ENCODE data around the gene GDE1. TPM values are rescaled to one million over a fixed set of nuclear protein-coding genes. Genes with fewer than 3 reads are reported as not detected.

Gene GDE1
- total RNA-seq, 1 experiment from 2014 or later = 45.6 TPM

- peaks cover 33% of the 10 kb centered on the region for H3K79me2 ChIP-seq (ENCODE audit: low read length)
- no peak overlapping the region for H3K4me3 ChIP-seq (ENCODE audit: low read length)
- H3F3A ChIP-seq (ENCODE audit: low read length, unreplicated experiment) = no peaks in the 10 kb centered on the region
- POLR2A ChIA-PET (ENCODE audit: unreplicated experiment) = no interaction called here
- peaks cover 9% of the 10 kb centered on the region; the same call in 1 of the 2 replicates for H3K36me3 ChIP-seq (ENCODE audit: low read depth, low read length)
- intact Hi-C loops (cut with micrococcal nuclease) = no loop called here
- H3K4me1 ChIP-seq (ENCODE audit: insufficient read depth, low read length) = peaks cover 12% of the 10 kb centered on the region
- H3K4me2 ChIP-seq (ENCODE audit: low read length) = no peak overlapping the region
- H2AFZ ChIP-seq (ENCODE audit: low read length) = no peak overlapping the region
- ATAC-seq (no peak), DNase-seq (no peak)
- CTCF ChIA-PET = no interaction called here
- no peak overlapping the region for H3K9ac ChIP-seq (ENCODE audit: low read length)
- no peaks in the 10 kb centered on the region for H4K20me1 ChIP-seq (ENCODE audit: low read length)
- no peaks in the 10 kb centered on the region for H3K27me3 ChIP-seq (ENCODE audit: low read length)
- BruUV-seq (replicated peaks) = no TSS peak
- no peaks in the 10 kb centered on the region for H3K9me3 ChIP-seq (ENCODE audit: low read length)
- no peak overlapping the region for H3K27ac ChIP-seq (ENCODE audit: low read length)
- TF ChIP-seq CTCF (conservative IDR thresholded peaks at IDR 0.05; ENCODE audit: low read depth, low read length) (no peak), EZH2 (IDR thresholded peaks at IDR 0.05; ENCODE audit: low read length, unreplicated experiment) (no peak), EZH2phosphoT487 (IDR thresholded peaks at IDR 0.05; ENCODE audit: borderline replicate concordance, low read length) (no peak)
- no peaks in the 10 kb centered on the region for H3K9me2 ChIP-seq (replicated peaks; ENCODE audit: low read length)
These were observed 6.8 kb upstream of the GDE1 start for GRCh38 chr16:19528666-19529065.

- H3F3A ChIP-seq (ENCODE audit: low read length, unreplicated experiment) = no peaks in the 10 kb centered on the region
- no peaks in the 10 kb centered on the region for H3K9me2 ChIP-seq (replicated peaks; ENCODE audit: low read length)
- H4K20me1 ChIP-seq (ENCODE audit: low read length) = no peaks in the 10 kb centered on the region
- no TSS peak for BruUV-seq (replicated peaks)
- intact Hi-C loops (cut with micrococcal nuclease) = no loop called here
- H3K36me3 ChIP-seq (ENCODE audit: low read depth, low read length) = peaks cover 9% of the 10 kb centered on the region; the same call in 1 of the 2 replicates
- peaks cover 23% of the 10 kb centered on the region for H3K4me1 ChIP-seq (ENCODE audit: insufficient read depth, low read length)
- TF ChIP-seq CTCF (conservative IDR thresholded peaks at IDR 0.05; ENCODE audit: low read depth, low read length) (no peak), EZH2 (IDR thresholded peaks at IDR 0.05; ENCODE audit: low read length, unreplicated experiment) (no peak), EZH2phosphoT487 (IDR thresholded peaks at IDR 0.05; ENCODE audit: borderline replicate concordance, low read length) (no peak)
- H2AFZ ChIP-seq (ENCODE audit: low read length) = no peak overlapping the region
- H3K4me3 ChIP-seq (ENCODE audit: low read length) = no peak overlapping the region
- H3K9me3 ChIP-seq (ENCODE audit: low read length) = no peaks in the 10 kb centered on the region
- H3K79me2 ChIP-seq (ENCODE audit: low read length) = peaks cover 33% of the 10 kb centered on the region
- CTCF ChIA-PET = no interaction called here
- ATAC-seq (no peak), DNase-seq (no peak)
- POLR2A ChIA-PET (ENCODE audit: unreplicated experiment) = no interaction called here
- no peak overlapping the region for H3K4me2 ChIP-seq (ENCODE audit: low read length)
- no peaks in the 10 kb centered on the region for H3K27me3 ChIP-seq (ENCODE audit: low read length)
- no peak overlapping the region for H3K27ac ChIP-seq (ENCODE audit: low read length)
- no peak overlapping the region for H3K9ac ChIP-seq (ENCODE audit: low read length)
These were observed 5.3 kb upstream of the GDE1 start for GRCh38 chr16:19527161-19527560.

DNA sequence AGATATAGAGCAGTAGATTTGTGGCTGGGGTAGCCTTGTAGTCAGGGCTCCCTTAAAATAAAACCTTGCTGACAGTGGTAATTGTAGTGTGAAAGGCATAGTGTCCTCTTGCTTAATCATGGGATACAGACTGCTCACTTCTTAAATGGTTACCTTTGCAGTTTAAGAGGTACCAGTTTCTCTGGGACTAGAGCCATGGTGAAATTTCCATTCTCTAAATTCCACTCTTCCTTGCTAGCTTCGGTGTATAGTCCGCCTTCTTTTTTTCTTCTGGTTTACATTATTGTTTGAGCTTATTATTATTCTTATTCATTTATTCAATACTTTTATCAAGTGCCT, 3.5 kb upstream of the GDE1 start:
- no TSS peak for BruUV-seq (replicated peaks)
- CTCF ChIA-PET = no interaction called here
- DNase-seq (no peak), ATAC-seq (no peak)
- TF ChIP-seq CTCF (conservative IDR thresholded peaks at IDR 0.05; ENCODE audit: low read depth, low read length) = no peak
- no peak for TF ChIP-seq EZH2phosphoT487 (IDR thresholded peaks at IDR 0.05; ENCODE audit: borderline replicate concordance, low read length)
- intact Hi-C loops (cut with micrococcal nuclease) = no loop called here
- Histone ChIP-seq H3K36me3 (ENCODE audit: low read depth, low read length) (peaks cover 9% of the 10 kb centered on the region; the same call in 1 of the 2 replicates), H3F3A (ENCODE audit: low read length, unreplicated experiment) (no peaks in the 10 kb centered on the region), H3K4me2 (ENCODE audit: low read length) (peak overlapping the region; percentile 88), H3K9me2 (replicated peaks; ENCODE audit: low read length) (no peaks in the 10 kb centered on the region), H4K20me1 (ENCODE audit: low read length) (no peaks in the 10 kb centered on the region), H3K4me1 (ENCODE audit: insufficient read depth, low read length) (peaks cover 29% of the 10 kb centered on the region), H3K9ac (ENCODE audit: low read length) (no peak overlapping the region), H3K9me3 (ENCODE audit: low read length) (no peaks in the 10 kb centered on the region), H3K79me2 (ENCODE audit: low read length) (peaks cover 44% of the 10 kb centered on the region), H2AFZ (ENCODE audit: low read length) (peak overlapping the region; percentile 91; the same call in 1 of the 2 replicates), H3K27ac (ENCODE audit: low read length) (no peak overlapping the region), H3K27me3 (ENCODE audit: low read length) (no peaks in the 10 kb centered on the region), H3K4me3 (ENCODE audit: low read length) (peak overlapping the region; percentile 93)
- POLR2A ChIA-PET (ENCODE audit: unreplicated experiment) = no interaction called here

Data from PC-3 (cell line).